Liver (tissue), 9 donors: ENCODE data around the gene IRF6. TPM values are rescaled to one million over a fixed set of nuclear protein-coding genes. Genes with fewer than 3 reads are reported as not detected.

ENCODE experiments used
- DNase-seq: peaks from one replicate; pipeline ENCODE4 v3.0.0-alpha.2; 2017; ENCODE audit warnings: low spot score
- H3K27ac ChIP-seq, 2 donors: one replicate each; pipeline ENCODE4 v1.7.0; 2013; ENCODE audit warnings: inconsistent platforms in 2 of 2, low read length in 2 of 2, control low read depth in 1 of 2, low read depth in 1 of 2, mild to moderate bottlenecking in 1 of 2
- H3K27me3 ChIP-seq, 4 donors: one replicate each; pipeline versions ENCODE4 v1.6.1 to v1.7.0; 2013; ENCODE audit warnings: low read length in 3 of 4, inconsistent platforms in 1 of 4, mild to moderate bottlenecking in 1 of 4, moderate library complexity in 1 of 4; ENCODE audit not compliant: control insufficient read depth in 4 of 4, insufficient read depth in 4 of 4
- H3K36me3 ChIP-seq, 4 donors: one replicate each; pipeline versions ENCODE4 v1.6.1 to v1.7.0; 2013; ENCODE audit warnings: low read length in 3 of 4, mild to moderate bottlenecking in 3 of 4, low read depth in 1 of 4, moderate library complexity in 1 of 4; ENCODE audit not compliant: control insufficient read depth in 4 of 4, insufficient read depth in 3 of 4
- H3K4me1 ChIP-seq, 4 donors: one replicate each; pipeline versions ENCODE4 v1.6.1 to v1.7.0; 2013; ENCODE audit warnings: low read length in 3 of 4, mild to moderate bottlenecking in 3 of 4, moderate library complexity in 1 of 4; ENCODE audit not compliant: control insufficient read depth in 4 of 4, insufficient read depth in 4 of 4
- H3K4me3 ChIP-seq, 3 donors: one replicate each; pipeline versions ENCODE4 v1.6.1 to v1.7.0; 2013; ENCODE audit warnings: low read length in 3 of 3, control low read depth in 1 of 3, low read depth in 1 of 3, mild to moderate bottlenecking in 1 of 3
- H3K9ac ChIP-seq, 2 donors: one replicate each; pipeline ENCODE4 v1.7.0; 2013; ENCODE audit warnings: low read length in 2 of 2, mild to moderate bottlenecking in 2 of 2, moderate library complexity in 2 of 2, control low read depth in 1 of 2, low read depth in 1 of 2
- H3K9me3 ChIP-seq, 4 donors: one replicate each; pipeline versions ENCODE4 v1.6.1 to v1.7.0; 2013; ENCODE audit warnings: low read length in 3 of 4; ENCODE audit not compliant: control insufficient read depth in 4 of 4
- ATF3 ChIP-seq: IDR thresholded peaks from 2 replicates; pipeline ENCODE4 v1.6.1; 2016; ENCODE audit warnings: antibody characterized with exemption
- CTCF ChIP-seq: fragments of 150-350 bp; IDR thresholded peaks from 2 replicates; pipeline ENCODE4 v1.5.1; 2017; ENCODE audit warnings: improper control_type of control experiment, low read depth, low read length; ENCODE audit not compliant: missing input control
- EGR1 ChIP-seq, 2 donors: IDR thresholded peaks; 2 replicates each; pipeline ENCODE4 v1.6.1; 2016 to 2018; ENCODE audit warnings: antibody characterized with exemption in 2 of 2, low read depth in 2 of 2
- FOXA1 ChIP-seq: IDR thresholded peaks from 2 replicates; pipeline ENCODE4 v1.6.1; 2016; ENCODE audit warnings: antibody characterized with exemption
- FOXA2 ChIP-seq: IDR thresholded peaks from 2 replicates; pipeline ENCODE4 v1.6.1; 2016; ENCODE audit warnings: antibody characterized with exemption
- GABPA ChIP-seq, 2 donors: IDR thresholded peaks in 1 of 2; conservative IDR thresholded peaks in 1 of 2; 2 replicates each; pipeline ENCODE4 v1.6.1; 2016; ENCODE audit warnings: antibody characterized with exemption in 2 of 2, mild to moderate bottlenecking in 1 of 2, moderate library complexity in 1 of 2
- HNF4A ChIP-seq, 2 donors: conservative IDR thresholded peaks; 2 replicates each; pipeline ENCODE4 v1.6.1; 2016; ENCODE audit warnings: antibody characterized with exemption in 2 of 2, mild to moderate bottlenecking in 2 of 2
- HNF4G ChIP-seq: IDR thresholded peaks from 2 replicates; pipeline ENCODE4 v1.6.1; 2016; ENCODE audit warnings: antibody characterized with exemption
- JUND ChIP-seq, 2 donors: IDR thresholded peaks; 2 replicates each; pipeline ENCODE4 v1.6.1; 2016; ENCODE audit warnings: antibody characterized with exemption in 2 of 2
- NR2F2 ChIP-seq: IDR thresholded peaks from 2 replicates; pipeline ENCODE4 v1.6.1; 2016; ENCODE audit warnings: antibody characterized with exemption
- RAD21 ChIP-seq, 2 donors: IDR thresholded peaks; 2 replicates each; pipeline ENCODE4 v1.6.1; 2016; ENCODE audit warnings: antibody characterized with exemption in 2 of 2, mild to moderate bottlenecking in 2 of 2
- RXRA ChIP-seq, 2 donors: IDR thresholded peaks; 2 replicates each; pipeline ENCODE4 v1.6.1; 2017 to 2018; ENCODE audit warnings: antibody characterized with exemption in 2 of 2, mild to moderate bottlenecking in 1 of 2
- SP1 ChIP-seq: IDR thresholded peaks from 2 replicates; pipeline ENCODE4 v1.6.1; 2018; ENCODE audit warnings: antibody characterized with exemption, mild to moderate bottlenecking
- TAF1 ChIP-seq: conservative IDR thresholded peaks from 2 replicates; pipeline ENCODE4 v1.6.1; 2016; ENCODE audit warnings: antibody characterized with exemption, mild to moderate bottlenecking
- YY1 ChIP-seq: IDR thresholded peaks from 2 replicates; pipeline ENCODE4 v1.6.1; 2016; ENCODE audit warnings: antibody characterized with exemption, mild to moderate bottlenecking
- WGBS: extraction: QIAGEN DNeasy Blood & Tissue Kit; methylation state at CpG from one replicate; pipeline ENCODE4 v1.1.7; 2013; 5-methylcytosine and 5-hydroxymethylcytosine counted together
- polyA plus RNA-seq, 2 donors: library from polyadenylated mRNA; stranded (reverse) in 1 of 2; unstranded in 1 of 2; fragments of 200-250 nt in 1 of 2; fragments of >200 nt in 1 of 2; fragmentation: Nextera tagmentation in 1 of 2; extraction: Ambion mirVana in 1 of 2; gene quantifications; one replicate each; pipeline versions ENCODE4 v1.2.1 to v1.2.3, GENCODE V29; 2013 to 2015
- total RNA-seq, 2 donors: library from RNA; depleted of rRNA; stranded (reverse); fragments of >200 nt; gene quantifications; one replicate each; pipeline ENCODE4 v1.2.3, GENCODE V29; 2014
- TF ChIP-seq, protein P1 (sequence below): IDR thresholded peaks from 2 replicates; pipeline ENCODE4 v1.6.1; 2016; ENCODE audit warnings: antibody characterized with exemption, mild to moderate bottlenecking
- TF ChIP-seq, protein P2 (sequence below): IDR thresholded peaks from 2 replicates; pipeline ENCODE4 v1.6.1; 2016; ENCODE audit warnings: antibody characterized with exemption
- TF ChIP-seq, protein P3 (sequence below): IDR thresholded peaks from 2 replicates; pipeline ENCODE4 v1.6.1; 2016; ENCODE audit warnings: antibody characterized with exemption
- donor health status: healthy.
- donor health status: healthy.
- donor health status: healthy.
- donor health status: healthy.
- donor health status: healthy.

Gene IRF6
- total and polyA plus RNA-seq, 4 donors: 0.51 to 29.3 (median 14.3) TPM

GRCh38 chr1:209791920-209792319 is 14.0 kb downstream of the IRF6 start:
- H3K4me3 ChIP-seq: no peak overlapping the region
- no peak overlapping the region for H3K9ac ChIP-seq
- no peaks in the 10 kb centered on the region for H3K27me3 ChIP-seq
- 49% methylated on average over 1 of the region's 1 CpG for WGBS
- no peak overlapping the region for H3K27ac ChIP-seq
- no peaks in the 10 kb centered on the region for H3K9me3 ChIP-seq
- no peak for TF ChIP-seq FOXA1
- DNase-seq: no peak
- H3K36me3 ChIP-seq: peaks cover 0 to 37% (median 19%) of the 10 kb centered on the region in 4 donors
- peaks cover 4 to 47% (median 34%) of the 10 kb centered on the region in 4 donors for H3K4me1 ChIP-seq

DNA sequence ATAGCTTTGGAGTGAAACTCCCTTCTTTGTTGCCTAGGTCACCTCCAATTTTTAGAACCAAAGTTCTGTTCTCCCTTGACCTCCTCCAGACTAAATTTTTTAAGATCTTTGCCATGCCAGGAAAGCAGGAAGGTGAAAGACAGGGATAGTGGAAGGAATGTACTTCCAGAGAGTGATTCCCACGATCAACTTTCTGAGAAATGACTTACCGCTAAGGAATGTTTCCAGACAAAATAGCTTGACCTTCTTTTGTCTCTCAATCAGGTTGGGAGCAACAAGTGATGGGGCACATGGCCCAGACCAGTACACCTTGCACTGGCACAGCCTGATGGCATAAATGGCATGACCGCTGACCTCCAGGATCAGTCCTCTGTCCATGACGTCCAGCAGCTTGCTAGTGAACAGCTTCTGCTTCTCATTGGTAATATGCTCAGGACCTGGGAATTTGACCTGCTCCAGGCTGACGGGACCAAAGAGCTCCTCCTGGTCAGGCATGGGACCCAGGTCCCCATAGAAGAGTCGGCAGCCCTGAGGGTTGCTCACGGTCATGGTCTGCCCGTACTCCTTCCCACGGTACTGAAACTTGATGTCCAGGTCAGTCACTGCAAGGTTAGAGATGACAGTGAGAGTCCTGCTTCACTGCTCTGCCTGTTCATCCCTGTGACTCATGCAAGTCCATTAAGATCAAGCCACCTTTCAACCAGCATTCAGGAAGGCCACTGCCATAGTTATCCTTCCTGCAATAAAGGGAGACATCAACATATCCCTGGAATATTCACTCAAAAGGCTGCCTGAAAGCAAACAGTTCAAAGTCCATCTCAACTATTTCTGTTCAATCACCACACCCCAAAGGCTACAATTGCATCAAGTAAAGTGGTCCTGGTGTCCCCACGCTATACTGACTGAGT is 15.4 kb downstream of the IRF6 start:
- Histone ChIP-seq H3K9me3 (no peaks in the 10 kb centered on the region), H3K4me1 (peaks cover 7 to 60% (median 43%) of the 10 kb centered on the region in 4 donors), H3K27ac (no peak overlapping the region), H3K36me3 (peaks cover 0 to 37% (median 18%) of the 10 kb centered on the region in 4 donors), H3K27me3 (no peaks in the 10 kb centered on the region), H3K4me3 (no peak overlapping the region), H3K9ac (no peak overlapping the region)
- DNase-seq: no peak
- TF ChIP-seq, protein P1, sequence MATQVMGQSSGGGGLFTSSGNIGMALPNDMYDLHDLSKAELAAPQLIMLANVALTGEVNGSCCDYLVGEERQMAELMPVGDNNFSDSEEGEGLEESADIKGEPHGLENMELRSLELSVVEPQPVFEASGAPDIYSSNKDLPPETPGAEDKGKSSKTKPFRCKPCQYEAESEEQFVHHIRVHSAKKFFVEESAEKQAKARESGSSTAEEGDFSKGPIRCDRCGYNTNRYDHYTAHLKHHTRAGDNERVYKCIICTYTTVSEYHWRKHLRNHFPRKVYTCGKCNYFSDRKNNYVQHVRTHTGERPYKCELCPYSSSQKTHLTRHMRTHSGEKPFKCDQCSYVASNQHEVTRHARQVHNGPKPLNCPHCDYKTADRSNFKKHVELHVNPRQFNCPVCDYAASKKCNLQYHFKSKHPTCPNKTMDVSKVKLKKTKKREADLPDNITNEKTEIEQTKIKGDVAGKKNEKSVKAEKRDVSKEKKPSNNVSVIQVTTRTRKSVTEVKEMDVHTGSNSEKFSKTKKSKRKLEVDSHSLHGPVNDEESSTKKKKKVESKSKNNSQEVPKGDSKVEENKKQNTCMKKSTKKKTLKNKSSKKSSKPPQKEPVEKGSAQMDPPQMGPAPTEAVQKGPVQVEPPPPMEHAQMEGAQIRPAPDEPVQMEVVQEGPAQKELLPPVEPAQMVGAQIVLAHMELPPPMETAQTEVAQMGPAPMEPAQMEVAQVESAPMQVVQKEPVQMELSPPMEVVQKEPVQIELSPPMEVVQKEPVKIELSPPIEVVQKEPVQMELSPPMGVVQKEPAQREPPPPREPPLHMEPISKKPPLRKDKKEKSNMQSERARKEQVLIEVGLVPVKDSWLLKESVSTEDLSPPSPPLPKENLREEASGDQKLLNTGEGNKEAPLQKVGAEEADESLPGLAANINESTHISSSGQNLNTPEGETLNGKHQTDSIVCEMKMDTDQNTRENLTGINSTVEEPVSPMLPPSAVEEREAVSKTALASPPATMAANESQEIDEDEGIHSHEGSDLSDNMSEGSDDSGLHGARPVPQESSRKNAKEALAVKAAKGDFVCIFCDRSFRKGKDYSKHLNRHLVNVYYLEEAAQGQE: no peak
- TF ChIP-seq ATF3 (no peak), RAD21 (IDR thresholded peaks at IDR 0.05) (no peak), SP1 (peak; percentile 84), FOXA2 (no peak), EGR1 (IDR thresholded peaks at IDR 0.05; ENCODE audit: low read depth in 2 of 2) (no peak), NR2F2 (no peak), TAF1 (no peak), HNF4A (conservative IDR thresholded peaks at IDR 0.05) (peak; percentile 93), CTCF (no peak), JUND (IDR thresholded peaks at IDR 0.05) (no peak), HNF4G (peak; percentile 82), FOXA1 (no peak), YY1 (peak; percentile 49), RXRA (IDR thresholded peaks at IDR 0.05) (peak; percentile 45), GABPA (IDR thresholded peaks at IDR 0.05 in 1 of 2, conservative IDR thresholded peaks at IDR 0.05 in 1 of 2) (no peak)
- TF ChIP-seq, protein P2, sequence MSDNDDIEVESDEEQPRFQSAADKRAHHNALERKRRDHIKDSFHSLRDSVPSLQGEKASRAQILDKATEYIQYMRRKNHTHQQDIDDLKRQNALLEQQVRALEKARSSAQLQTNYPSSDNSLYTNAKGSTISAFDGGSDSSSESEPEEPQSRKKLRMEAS: no peak
- TF ChIP-seq, protein P3, sequence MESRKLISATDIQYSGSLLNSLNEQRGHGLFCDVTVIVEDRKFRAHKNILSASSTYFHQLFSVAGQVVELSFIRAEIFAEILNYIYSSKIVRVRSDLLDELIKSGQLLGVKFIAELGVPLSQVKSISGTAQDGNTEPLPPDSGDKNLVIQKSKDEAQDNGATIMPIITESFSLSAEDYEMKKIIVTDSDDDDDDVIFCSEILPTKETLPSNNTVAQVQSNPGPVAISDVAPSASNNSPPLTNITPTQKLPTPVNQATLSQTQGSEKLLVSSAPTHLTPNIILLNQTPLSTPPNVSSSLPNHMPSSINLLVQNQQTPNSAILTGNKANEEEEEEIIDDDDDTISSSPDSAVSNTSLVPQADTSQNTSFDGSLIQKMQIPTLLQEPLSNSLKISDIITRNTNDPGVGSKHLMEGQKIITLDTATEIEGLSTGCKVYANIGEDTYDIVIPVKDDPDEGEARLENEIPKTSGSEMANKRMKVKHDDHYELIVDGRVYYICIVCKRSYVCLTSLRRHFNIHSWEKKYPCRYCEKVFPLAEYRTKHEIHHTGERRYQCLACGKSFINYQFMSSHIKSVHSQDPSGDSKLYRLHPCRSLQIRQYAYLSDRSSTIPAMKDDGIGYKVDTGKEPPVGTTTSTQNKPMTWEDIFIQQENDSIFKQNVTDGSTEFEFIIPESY: no peak
- WGBS: 81% methylated on average over 10 of the region's 10 CpGs
